Activated B cell treated with CpG ODN at 0.5 μM for 24 hours (primary cell): ENCODE results near the gene PJA2. TPM values are rescaled to one million over a fixed set of nuclear protein-coding genes. Genes with fewer than 3 reads are reported as not detected.

ENCODE experiments used
- ATAC-seq: fragments of 200-7000 bp; cut with Tn5 transposase; one replicate; pipeline ENCODE4 v1.10.0; 2021; ENCODE audit warnings: low read depth, mild to moderate bottlenecking, moderate library complexity
- CTCF ChIA-PET: fragments of 350-600 bp; sonication (Branson Sonifier 250); formaldehyde crosslinking; loops from one replicate; lab custom pipeline; 2021; ENCODE audit warnings: antibody characterized with exemption; lab: Charles Lee
- POLR2A ChIA-PET: fragments of 350-600 bp; sonication (Branson Sonifier 250); formaldehyde crosslinking; loops from one replicate; lab custom pipeline; 2021; ENCODE audit warnings: antibody characterized with exemption; lab: Charles Lee
- DNase-seq: peaks from one replicate; pipeline ENCODE4 v3.0.0; 2022
- H3K27ac Mint-ChIP-seq: one replicate; pipeline ENCODE4 v1.8.0; 2020; ENCODE audit warnings: mixed read lengths
- H3K27me3 Mint-ChIP-seq: one replicate; pipeline ENCODE4 v1.8.0; 2021; ENCODE audit warnings: mixed read lengths
- H3K36me3 Mint-ChIP-seq: one replicate; pipeline ENCODE4 v1.8.0; 2021; ENCODE audit warnings: low read depth, mixed read lengths
- H3K4me1 Mint-ChIP-seq: one replicate; pipeline ENCODE4 v1.8.0; 2021; ENCODE audit warnings: mixed read lengths
- H3K4me3 Mint-ChIP-seq: one replicate; pipeline ENCODE4 v1.8.0; 2020; ENCODE audit warnings: mild to moderate bottlenecking, mixed read lengths
- H3K9me3 Mint-ChIP-seq: one replicate; pipeline ENCODE4 v1.8.0; 2020; ENCODE audit warnings: mixed read lengths
- intact Hi-C: fragments of 100-400 bp; cut with micrococcal nuclease; formaldehyde crosslinking; loops from one replicate; pipeline ENCODE4 v1.15.1; 2024
- total RNA-seq: library from RNA; stranded (reverse); gene quantifications from 2 replicates; pipeline ENCODE4 v1.2.3, GENCODE V29; 2022
- TF ChIP-seq, protein P1 (sequence below): fragments of 200-600 bp; IDR thresholded peaks from one replicate; pipeline ENCODE4 v1.8.0; 2022; ENCODE audit warnings: antibody characterized with exemption, mild to moderate bottlenecking

The PJA2 gene
- total RNA-seq, 1 donor from 2014 or later = 58.0 TPM

DNA sequence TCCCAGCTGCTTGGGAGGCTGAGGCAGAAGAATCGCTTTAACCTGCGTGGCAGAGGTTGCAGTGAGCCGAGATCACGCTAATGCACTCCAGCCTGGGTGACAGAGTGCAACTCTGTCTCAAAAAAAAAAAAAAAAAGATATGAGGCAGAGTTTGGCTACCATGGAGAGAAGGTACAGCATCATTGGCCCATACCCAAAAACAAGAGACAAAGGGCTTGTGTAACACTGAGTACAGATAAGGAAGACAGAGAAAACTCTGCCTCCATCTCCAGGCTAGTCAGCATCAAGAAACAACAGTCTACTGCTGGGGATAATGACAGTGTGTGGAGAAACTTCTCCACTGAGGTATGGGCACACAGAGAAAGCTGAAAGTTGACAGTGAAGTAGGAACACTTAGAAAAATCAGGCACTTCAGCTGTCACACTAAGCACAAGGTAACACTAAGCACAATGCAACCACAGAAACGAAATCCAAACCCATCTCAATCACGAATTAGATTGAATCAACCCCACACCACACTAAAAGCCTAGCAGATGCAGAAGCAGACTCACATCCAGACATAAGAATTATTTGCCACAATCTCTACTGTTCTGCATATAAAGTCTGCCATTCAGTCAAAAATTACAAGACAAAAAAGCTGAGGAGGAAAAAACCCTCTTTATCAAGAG is 10.5 kb downstream of the PJA2 start:
- Mint-ChIP-seq H3K9me3 (no peaks in the 10 kb centered on the region), H3K4me1 (peaks cover 72% of the 10 kb centered on the region), H3K36me3 (peaks cover 31% of the 10 kb centered on the region), H3K27ac (no peak overlapping the region), H3K27me3 (no peaks in the 10 kb centered on the region), H3K4me3 (no peak overlapping the region)
- TF ChIP-seq, protein P1, sequence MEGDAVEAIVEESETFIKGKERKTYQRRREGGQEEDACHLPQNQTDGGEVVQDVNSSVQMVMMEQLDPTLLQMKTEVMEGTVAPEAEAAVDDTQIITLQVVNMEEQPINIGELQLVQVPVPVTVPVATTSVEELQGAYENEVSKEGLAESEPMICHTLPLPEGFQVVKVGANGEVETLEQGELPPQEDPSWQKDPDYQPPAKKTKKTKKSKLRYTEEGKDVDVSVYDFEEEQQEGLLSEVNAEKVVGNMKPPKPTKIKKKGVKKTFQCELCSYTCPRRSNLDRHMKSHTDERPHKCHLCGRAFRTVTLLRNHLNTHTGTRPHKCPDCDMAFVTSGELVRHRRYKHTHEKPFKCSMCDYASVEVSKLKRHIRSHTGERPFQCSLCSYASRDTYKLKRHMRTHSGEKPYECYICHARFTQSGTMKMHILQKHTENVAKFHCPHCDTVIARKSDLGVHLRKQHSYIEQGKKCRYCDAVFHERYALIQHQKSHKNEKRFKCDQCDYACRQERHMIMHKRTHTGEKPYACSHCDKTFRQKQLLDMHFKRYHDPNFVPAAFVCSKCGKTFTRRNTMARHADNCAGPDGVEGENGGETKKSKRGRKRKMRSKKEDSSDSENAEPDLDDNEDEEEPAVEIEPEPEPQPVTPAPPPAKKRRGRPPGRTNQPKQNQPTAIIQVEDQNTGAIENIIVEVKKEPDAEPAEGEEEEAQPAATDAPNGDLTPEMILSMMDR = no peak
- ATAC-seq = no peak
- no peak for DNase-seq
- intact Hi-C loops = no loop called here
- POLR2A ChIA-PET = interaction anchor here (1.8 kb wide), 1 partner anchor 10 kb away, joined by 6 read pairs; the partner anchor contains the start of gene PJA2
- CTCF ChIA-PET = no interaction called here

DNA sequence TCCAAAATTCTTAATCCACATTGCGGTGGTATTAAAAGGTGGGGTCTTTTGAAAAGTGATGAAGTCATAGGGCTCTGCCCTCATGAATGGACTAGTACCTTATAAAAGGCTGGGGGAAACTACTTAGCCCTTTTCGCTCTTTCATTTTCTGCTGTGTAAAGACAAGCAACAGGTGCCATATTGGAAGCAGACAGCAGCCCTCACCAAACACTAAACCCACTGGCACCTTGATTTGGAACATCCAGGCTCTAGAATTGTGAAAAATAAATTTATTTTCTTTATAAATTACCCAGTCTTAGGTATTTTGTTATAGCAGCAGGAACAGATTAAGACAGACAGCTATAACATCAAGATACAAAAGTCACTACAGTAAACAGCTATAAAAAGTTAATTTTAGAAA is 12.8 kb downstream of the PJA2 start:
- DNase-seq (no peak), ATAC-seq (no peak)
- TF ChIP-seq, protein P1 = no peak
- Mint-ChIP-seq H3K4me3 (no peak overlapping the region), H3K36me3 (peaks cover 29% of the 10 kb centered on the region), H3K27ac (no peak overlapping the region), H3K9me3 (no peaks in the 10 kb centered on the region), H3K27me3 (no peaks in the 10 kb centered on the region), H3K4me1 (peaks cover 74% of the 10 kb centered on the region)
- POLR2A ChIA-PET = no interaction called here
- CTCF ChIA-PET = no interaction called here
- intact Hi-C loops = no loop called here

DNA sequence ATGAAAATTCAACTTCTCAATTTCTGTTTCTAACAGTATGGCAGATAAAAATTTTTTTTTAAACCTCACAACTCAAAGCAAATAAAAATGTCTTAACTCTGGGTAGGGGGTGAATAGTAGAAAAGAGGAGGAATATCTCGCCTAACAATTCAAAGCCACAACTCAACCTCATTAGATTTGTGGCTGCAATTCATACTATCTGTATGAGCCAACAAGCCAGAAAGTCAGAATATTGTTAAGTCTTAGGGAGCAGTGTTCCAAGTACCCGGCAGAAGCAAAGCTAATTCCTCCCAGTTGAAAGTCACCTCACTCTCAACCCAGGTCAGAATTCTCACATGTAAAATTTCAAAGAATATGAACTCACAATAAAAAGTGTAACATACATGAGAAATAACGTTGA is 15.0 kb downstream of the PJA2 start:
- ATAC-seq (no peak), DNase-seq (no peak)
- Mint-ChIP-seq H3K27ac (no peak overlapping the region), H3K4me3 (no peak overlapping the region), H3K27me3 (no peaks in the 10 kb centered on the region), H3K4me1 (peaks cover 76% of the 10 kb centered on the region), H3K36me3 (peaks cover 34% of the 10 kb centered on the region), H3K9me3 (no peaks in the 10 kb centered on the region)
- ChIA-PET CTCF (no interaction called here), POLR2A (no interaction called here)
- TF ChIP-seq, protein P1 = no peak
- intact Hi-C loops = no loop called here

DNA sequence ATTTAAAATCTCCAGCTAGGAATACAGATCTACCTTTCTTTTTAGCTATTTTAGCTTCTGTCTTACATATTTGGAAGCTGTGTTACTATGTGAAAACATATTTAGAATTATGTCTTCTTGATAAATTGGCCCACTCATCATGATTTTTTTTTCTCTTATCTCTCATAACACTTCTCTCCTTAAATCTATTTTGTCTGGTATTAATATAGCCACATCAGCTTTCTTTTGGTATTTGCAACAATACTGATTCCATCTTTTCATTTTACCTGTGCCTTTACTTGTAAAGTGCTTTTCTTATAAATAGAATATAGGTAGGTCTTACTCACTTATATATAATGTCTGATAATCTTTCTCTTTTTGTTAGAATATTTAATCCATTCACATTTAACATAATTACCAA is 19.6 kb downstream of the PJA2 start:
- H3K36me3 Mint-ChIP-seq = peaks cover 26% of the 10 kb centered on the region
- H3K4me3 Mint-ChIP-seq = no peak overlapping the region
- no peak overlapping the region for H3K27ac Mint-ChIP-seq

DNA sequence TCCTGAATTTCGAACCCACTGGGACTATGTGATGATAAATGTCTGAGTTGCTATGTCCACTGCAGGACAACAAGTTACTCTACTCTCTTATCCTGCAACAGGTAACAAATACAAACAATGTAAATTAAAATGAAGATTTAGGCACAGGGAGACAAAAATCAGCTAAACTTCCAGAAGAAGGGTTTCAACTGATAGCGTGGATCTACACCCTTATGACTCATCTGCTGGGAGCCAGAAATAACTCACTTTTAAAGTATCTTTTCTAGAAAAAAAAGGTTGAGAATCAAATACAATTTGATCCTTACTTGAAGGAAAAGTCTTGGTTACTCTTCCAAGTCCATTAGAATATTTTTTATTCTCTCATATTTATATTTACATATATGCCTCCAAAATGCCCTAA is 21.4 kb downstream of the PJA2 start:
- DNase-seq (no peak), ATAC-seq (no peak)
- Mint-ChIP-seq H3K4me1 (peaks cover 68% of the 10 kb centered on the region), H3K27ac (no peak overlapping the region), H3K27me3 (no peaks in the 10 kb centered on the region), H3K4me3 (no peak overlapping the region), H3K9me3 (no peaks in the 10 kb centered on the region), H3K36me3 (peaks cover 31% of the 10 kb centered on the region)
- ChIA-PET CTCF (no interaction called here), POLR2A (interaction anchor here (1.6 kb wide), 1 partner anchor 22 kb away, joined by 8 read pairs; the partner anchor contains the start of gene PJA2)
- intact Hi-C loops = no loop called here
- TF ChIP-seq, protein P1 = no peak

More for the DNA sequence above, 19.6 kb downstream of the PJA2 start:
- Mint-ChIP-seq H3K27me3 (no peaks in the 10 kb centered on the region), H3K9me3 (no peaks in the 10 kb centered on the region), H3K4me1 (peaks cover 80% of the 10 kb centered on the region)
- TF ChIP-seq, protein P1 = no peak
- CTCF ChIA-PET = interaction anchor here (0.6 kb wide), 1 partner anchor 195 kb away, joined by 3 read pairs; no protein-coding TSS in a partner anchor
- DNase-seq (no peak), ATAC-seq (no peak)
- intact Hi-C loops = loop anchor here (2.0 kb wide), 1 partner anchor 19 kb away; no protein-coding TSS in a partner anchor
- POLR2A ChIA-PET = no interaction called here
